Measurements from ENCODE around the gene CACNA1E. TPM values are rescaled to one million over a fixed set of nuclear protein-coding genes. Genes with fewer than 3 reads are reported as not detected.

Gene CACNA1E
- polyA plus RNA-seq, 3 donors: 0.01 to 0.10 TPM; not detected in 1

DNA sequence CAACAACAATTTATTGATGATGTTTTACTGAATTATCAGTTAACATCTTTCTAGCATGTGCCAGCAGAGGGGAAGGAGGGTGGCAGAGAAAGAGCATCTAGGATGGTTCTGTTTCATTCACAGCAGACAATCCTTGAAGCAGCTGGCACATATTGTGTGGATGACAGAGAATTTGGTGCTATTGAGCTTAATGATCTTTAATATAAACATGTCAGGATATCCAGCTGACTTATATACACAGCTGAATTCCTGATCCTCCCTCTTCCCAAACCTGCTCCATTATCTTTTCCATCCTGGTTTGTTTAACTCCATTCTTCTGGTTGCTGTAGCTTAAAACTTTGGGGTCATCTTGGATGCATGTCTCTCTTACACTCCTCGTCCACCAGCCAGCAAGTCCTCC lies 218.6 kb downstream of the CACNA1E start:
- no peak overlapping the region for H3K27ac ChIP-seq (ENCODE audit: low read depth, low read length)

DNA sequence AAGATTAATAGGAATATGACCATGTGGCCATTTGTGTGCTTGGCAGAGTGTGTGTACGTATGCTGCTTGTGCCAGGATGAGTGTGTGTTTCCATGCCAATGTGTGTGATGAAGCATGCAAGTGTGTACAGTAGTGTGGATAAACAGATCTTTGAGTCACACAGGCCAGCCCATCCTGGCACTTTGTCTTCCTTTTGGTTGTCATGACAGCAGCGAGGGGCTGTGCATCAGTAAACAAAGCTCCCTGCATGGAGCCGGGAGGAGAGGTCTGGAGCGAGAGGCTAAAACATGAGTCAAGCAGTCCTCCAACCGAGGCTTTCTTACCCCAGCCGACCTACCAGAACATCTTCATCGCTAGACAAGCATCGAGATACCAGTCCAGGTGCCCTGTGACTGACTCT lies 221.2 kb downstream of the CACNA1E start:
- 56 to 61% (median 57%) methylated on average over 8 of the region's 8 CpGs for WGBS, 3 donors
- H3K27ac ChIP-seq (ENCODE audit: low read depth, low read length): no peak overlapping the region

More for the DNA sequence above, 218.6 kb downstream of the CACNA1E start:
- WGBS, 3 donors: 45 to 53% (median 50%) methylated on average over 1 of the region's 1 CpG

DNA sequence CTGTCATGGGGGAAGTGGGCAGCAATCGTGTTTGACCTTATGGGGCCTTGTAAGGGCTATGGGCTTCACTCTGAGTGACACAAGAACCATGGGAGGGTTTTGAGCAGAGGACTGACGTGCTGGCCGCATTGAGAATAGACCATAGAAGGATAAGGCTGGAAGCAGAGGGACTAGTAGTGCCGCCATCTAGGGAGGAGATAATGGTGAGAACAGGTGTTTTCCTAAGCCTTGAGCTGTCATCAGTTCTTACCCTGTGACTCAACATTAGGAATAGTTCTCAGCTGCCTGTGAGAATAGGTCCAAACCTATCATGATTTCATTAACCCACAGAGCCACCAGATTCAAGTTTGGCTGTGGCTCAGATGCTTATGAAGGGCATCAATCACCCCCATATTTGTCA lies 228.5 kb downstream of the CACNA1E start:
- no peak overlapping the region for H3K27ac ChIP-seq (ENCODE audit: low read depth, low read length)
- WGBS, 3 donors: 75 to 90% (median 86%) methylated on average over 4 of the region's 4 CpGs

DNA sequence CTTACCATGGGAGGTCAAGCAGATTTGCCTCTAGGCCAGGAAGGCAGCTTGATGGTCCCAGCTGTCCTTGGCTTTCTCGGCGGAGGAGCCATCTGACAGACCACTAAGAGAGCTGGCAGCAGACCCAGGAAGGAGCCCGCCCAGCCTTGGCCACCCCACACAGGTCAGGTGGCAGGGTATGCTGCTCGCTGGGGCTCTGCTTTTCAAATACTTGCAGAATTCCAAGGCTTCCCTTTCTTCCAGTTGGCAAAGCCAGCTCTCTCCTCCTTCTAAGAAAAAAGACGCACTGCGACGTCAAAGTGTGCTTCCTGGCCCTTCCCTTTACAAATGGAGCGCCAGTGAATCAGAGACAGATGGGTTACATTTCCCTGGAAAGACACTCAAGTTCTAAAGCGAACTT lies 229.4 kb downstream of the CACNA1E start:
- H3K27ac ChIP-seq (ENCODE audit: low read depth, low read length): no peak overlapping the region
- WGBS, 3 donors: 61 to 73% (median 70%) methylated on average over 9 of the region's 9 CpGs

- H3K27ac ChIP-seq (ENCODE audit: low read depth, low read length): no peak overlapping the region
- WGBS, 3 donors: 84 to 88% (median 85%) methylated on average over 2 of the region's 2 CpGs
These were observed 231.1 kb downstream of the CACNA1E start for GRCh38 chr1:181714428-181714827.

DNA sequence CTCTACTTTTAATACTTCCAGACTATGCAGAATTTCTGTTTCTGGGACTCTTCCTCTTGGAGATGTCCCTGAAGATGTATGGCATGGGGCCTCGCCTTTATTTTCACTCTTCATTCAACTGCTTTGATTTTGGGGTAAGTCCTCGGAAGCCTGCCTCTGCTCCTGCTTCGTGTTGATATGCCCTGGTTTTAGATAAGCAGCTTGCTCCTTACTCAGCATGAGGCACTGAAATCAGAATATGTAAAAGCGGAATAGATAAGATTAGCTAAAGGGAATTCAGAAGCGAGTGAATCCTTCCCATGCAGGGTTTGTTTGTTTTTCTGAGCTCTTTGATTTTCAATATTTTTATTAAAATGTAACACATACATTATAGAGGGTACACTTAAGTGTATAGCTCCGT lies 234.7 kb downstream of the CACNA1E start:
- 42 to 64% (median 61%) methylated on average over 6 of the region's 6 CpGs for WGBS, 3 donors

GRCh38 chr1:181726320-181727012 lies 243.1 kb downstream of the CACNA1E start:
- no peak overlapping the region for H3K27ac ChIP-seq (ENCODE audit: low read depth, low read length)
- WGBS, 3 donors: 36 to 45% (median 45%) methylated on average over 4 of the region's 4 CpGs

More for the DNA sequence above, 234.7 kb downstream of the CACNA1E start:
- H3K27ac ChIP-seq (ENCODE audit: low read depth, low read length): no peak overlapping the region

DNA sequence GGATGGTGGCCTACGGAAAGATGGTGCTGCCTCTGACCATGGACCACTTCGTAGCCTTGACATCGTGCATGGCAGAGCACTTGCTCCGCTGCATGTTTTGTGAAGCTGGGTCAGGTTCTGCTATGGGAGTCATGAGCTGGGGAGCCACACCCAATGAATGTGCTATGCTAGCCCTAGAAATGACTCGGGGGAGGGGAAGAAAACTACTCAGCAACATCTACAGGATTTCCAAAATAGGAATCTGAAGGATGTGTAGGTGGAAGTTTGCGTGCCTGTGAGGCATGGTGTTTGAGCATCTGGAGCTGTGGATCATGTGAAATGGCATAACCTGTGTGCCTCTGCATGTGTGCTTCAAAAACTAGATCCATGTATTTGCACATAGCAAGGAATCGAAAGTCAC lies 247.3 kb downstream of the CACNA1E start:
- WGBS, 3 donors: 85 to 91% (median 91%) methylated on average over 7 of the region's 7 CpGs
- no peak overlapping the region for H3K27ac ChIP-seq (ENCODE audit: low read depth, low read length)

DNA sequence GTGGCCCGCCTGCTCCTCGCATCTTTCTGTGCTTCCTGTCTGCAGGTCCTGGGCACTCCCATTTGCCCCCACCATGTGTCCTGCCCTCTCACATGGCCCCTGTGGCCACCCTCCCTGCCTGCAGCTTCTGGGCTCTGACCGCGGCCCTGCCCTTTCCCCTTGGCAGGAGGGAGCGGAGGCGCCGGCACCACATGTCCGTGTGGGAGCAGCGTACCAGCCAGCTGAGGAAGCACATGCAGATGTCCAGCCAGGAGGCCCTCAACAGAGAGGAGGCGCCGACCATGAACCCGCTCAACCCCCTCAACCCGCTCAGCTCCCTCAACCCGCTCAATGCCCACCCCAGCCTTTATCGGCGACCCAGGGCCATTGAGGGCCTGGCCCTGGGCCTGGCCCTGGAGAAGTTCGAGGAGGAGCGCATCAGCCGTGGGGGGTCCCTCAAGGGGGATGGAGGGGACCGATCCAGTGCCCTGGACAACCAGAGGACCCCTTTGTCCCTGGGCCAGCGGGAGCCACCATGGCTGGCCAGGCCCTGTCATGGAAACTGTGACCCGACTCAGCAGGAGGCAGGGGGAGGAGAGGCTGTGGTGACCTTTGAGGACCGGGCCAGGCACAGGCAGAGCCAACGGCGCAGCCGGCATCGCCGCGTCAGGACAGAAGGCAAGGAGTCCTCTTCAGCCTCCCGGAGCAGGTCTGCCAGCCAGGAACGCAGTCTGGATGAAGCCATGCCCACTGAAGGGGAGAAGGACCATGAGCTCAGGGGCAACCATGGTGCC lies 249.1 kb downstream of the CACNA1E start:
- 91 to 96% (median 93%) methylated on average over 29 to 31 of the region's 31 CpGs for WGBS, 3 donors
- no peak overlapping the region for H3K27ac ChIP-seq (ENCODE audit: low read depth, low read length)

GRCh38 chr1:181733486-181733885 lies 250.2 kb downstream of the CACNA1E start:
- 87 to 93% (median 92%) methylated on average over 14 of the region's 14 CpGs for WGBS, 3 donors
- no peak overlapping the region for H3K27ac ChIP-seq (ENCODE audit: low read depth, low read length)

- WGBS, 3 donors: 39 to 63% (median 57%) methylated on average over 5 of the region's 5 CpGs
- H3K27ac ChIP-seq (ENCODE audit: low read depth, low read length): no peak overlapping the region
These were observed 253.7 kb downstream of the CACNA1E start for GRCh38 chr1:181737056-181737455.

DNA sequence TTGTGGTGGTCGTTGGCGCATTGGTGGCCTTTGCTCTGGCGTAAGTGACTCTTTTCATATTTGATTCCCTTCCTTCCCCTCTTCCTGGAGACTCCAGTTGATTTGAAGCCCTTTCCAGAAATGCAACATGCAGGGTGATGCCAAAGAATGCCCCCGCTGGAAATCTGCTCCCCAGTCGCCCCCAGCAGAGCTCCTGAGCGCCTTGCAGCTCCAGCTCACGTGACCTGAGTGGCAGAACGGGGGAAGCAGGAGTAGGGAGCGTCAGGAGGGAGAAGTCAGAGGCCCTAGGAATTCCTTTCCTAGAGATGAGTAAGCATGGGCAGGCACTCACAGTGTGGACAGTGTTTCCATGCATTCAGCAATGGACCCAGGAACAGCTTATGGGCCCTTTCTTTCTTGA lies 255.9 kb downstream of the CACNA1E start:
- no peak overlapping the region for H3K27ac ChIP-seq (ENCODE audit: low read depth, low read length)
- 70 to 80% (median 76%) methylated on average over 9 of the region's 9 CpGs for WGBS, 3 donors

DNA sequence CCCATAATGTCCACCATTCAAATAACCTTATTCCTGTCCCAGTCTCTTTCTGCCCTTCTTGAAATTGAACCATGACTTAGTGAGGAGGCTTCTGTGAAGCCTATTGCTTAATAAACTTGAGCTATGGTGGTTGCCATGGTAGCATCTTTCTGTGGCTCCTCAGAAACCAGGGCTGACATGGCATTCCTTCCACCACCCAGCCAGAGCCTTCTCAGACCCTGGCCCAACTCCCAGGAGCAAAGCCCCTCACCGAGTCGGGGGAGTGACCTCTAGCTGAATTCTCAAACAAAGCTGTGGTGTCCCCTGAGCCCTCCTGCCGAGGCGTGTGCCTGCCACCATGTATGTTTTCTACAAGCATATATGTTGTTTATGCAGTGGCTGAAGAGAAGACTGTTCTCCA lies 259.1 kb downstream of the CACNA1E start:
- H3K27ac ChIP-seq (ENCODE audit: low read depth, low read length): no peak overlapping the region
- 34 to 59% (median 55%) methylated on average over 4 of the region's 4 CpGs for WGBS, 3 donors

GRCh38 chr1:181743878-181744312 lies 260.6 kb downstream of the CACNA1E start:
- 54 to 72% (median 61%) methylated on average over 6 of the region's 6 CpGs for WGBS, 3 donors
- H3K27ac ChIP-seq (ENCODE audit: low read depth, low read length): no peak overlapping the region

DNA sequence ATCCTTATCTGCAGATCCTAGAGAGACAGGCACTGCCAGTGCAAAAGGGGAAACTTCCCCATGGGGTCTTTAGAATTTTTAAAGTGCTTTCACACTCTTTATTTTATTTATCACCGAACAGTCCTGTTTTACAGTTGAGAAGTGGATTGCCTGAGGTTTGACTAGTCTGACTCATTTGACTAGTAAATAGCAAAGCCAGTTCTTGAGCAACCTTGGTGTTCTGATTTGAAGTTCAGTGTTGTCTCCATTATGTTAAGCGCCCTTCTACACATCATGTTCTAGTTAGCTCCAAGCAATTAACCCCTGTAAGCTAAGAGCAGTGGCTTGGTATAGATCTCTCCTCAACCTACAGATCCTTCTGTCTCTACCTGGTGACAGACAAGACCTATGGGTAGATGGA lies 262.9 kb downstream of the CACNA1E start:
- no peak overlapping the region for H3K27ac ChIP-seq (ENCODE audit: low read depth, low read length)
- WGBS, 3 donors: 68 to 82% (median 79%) methylated on average over 2 of the region's 2 CpGs

DNA sequence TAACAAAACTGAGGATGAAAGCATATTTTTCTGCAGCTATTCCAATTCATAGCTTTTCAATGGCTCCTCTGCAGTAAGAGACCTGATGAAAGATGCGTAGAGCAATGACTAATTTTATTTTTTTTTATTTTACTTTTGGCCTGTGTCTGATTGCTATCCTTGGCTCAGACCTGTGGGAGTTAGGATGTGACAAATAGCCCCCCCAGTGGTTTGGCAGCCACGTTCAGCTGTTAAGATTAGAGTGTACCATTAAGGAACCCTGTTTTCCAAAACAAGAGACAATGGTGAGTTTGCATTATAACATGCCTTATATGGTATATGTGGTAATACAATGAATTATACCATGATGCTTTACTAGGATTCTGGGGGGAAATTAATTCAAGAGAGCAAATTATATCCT lies 264.7 kb downstream of the CACNA1E start:
- H3K27ac ChIP-seq (ENCODE audit: low read depth, low read length): no peak overlapping the region
- 59 to 68% (median 66%) methylated on average over 2 of the region's 2 CpGs for WGBS, 3 donors

DNA sequence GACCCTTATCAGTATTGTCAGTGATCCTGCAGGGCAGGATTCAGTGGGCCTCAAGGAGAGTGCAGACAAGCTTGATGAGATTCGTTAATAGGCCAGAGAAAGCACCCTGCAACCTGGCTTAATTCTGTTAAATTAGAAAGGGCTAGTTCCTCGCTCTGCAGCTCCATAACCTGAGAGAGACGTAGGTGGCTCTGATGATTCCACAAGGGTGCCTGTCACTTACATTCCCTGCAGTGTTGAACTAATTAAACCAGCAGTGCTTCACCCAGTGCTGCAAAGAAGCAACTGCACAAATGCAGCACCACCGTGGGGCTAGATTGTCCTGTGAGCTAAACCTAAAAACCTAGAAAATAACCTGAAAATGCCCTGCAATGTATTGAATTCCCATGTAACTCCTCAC lies 270.8 kb downstream of the CACNA1E start:
- 70 to 90% (median 85%) methylated on average over 4 of the region's 4 CpGs for WGBS, 3 donors

GRCh38 chr1:181759481-181759880 lies 276.2 kb downstream of the CACNA1E start:
- 46 to 78% (median 68%) methylated on average over 3 of the region's 3 CpGs for WGBS, 3 donors
- no peak overlapping the region for H3K27ac ChIP-seq (ENCODE audit: low read depth, low read length)

More for the DNA sequence above, 270.8 kb downstream of the CACNA1E start:
- no peak overlapping the region for H3K27ac ChIP-seq (ENCODE audit: low read depth, low read length)

GRCh38 chr1:181763736-181764135 lies 280.4 kb downstream of the CACNA1E start:
- no peak overlapping the region for H3K27ac ChIP-seq (ENCODE audit: low read depth, low read length)

All from adipose tissue (tissue), 3 donors.